GM21737 (cell line): ENCODE measurements around the gene TMEM212.
"Not testable (repeated sequence)": the region's sequence is repeated elsewhere in the genome, so short reads cannot be mapped to it uniquely, and the experiment has no call there.

Experiments used
- ATAC-seq: cut with Tn5 transposase; IDR thresholded peaks from one replicate; pipeline ENCODE4 v1.9.1; 2021; ENCODE audit warnings: mild to moderate bottlenecking, moderate library complexity; ENCODE audit not compliant: unreplicated experiment

The TMEM212 gene

DNA sequence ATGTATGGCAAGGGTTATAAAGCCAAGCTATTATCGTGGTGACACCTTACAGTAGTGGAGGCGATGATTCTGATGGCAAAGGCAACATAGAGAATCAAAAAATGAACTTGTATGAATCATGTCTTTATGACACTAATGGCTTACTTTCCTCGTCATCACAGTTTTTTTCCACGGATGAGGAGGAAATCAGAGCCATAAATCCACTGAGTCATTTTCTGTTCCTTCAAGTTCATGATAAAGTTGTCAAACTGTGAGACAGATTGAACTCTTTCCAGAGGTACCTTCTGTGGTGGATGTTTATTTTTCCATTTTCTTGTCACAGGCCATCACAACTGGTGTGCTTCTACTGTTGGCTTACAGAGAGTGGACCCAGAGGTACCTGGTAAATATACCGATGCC, 8.5 kb downstream of the TMEM212 start:
- no peak for ATAC-seq

GRCh38 chr3:171854649-171855305, 11.6 kb downstream of the TMEM212 start:
- ATAC-seq, result no peak

DNA sequence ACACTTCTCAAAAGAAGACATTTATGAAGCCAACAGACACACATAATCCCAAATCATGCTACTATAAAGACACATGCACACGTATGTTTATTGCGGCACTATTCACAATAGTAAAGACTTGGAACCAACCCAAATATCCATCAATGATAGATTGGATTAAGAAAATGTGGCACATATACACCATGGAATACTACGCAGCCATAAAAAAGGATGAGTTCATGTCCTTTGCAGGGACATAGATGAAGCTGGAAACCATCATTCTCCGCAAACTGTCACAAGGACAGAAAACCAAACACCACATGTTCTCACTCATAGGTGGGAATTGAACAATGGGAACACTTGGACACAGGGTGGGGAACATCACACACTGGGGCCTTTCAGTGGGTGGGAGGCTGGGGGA, 15.6 kb downstream of the TMEM212 start:
- not testable (repeated sequence) for ATAC-seq

GRCh38 chr3:171860830-171861535, 17.8 kb downstream of the TMEM212 start:
- ATAC-seq, result no peak

DNA sequence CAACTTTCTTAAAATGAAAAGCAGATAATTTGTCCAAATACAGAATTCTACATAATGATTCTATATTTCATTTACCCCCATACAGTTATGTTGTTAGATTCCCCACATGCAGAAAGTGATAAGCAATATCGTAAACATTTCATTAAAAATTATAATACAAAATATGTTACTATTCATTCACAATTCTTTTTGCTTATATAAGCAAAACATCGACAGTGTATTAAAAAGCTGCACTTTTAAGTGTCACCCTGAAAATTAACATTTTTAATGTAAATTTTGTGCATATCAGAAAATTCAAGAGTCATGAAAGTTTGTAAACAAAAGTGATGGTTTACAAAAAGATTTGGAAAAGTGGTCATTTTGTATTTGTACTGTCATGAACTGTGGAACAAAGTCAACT, 19.2 kb downstream of the TMEM212 start:
- no peak for ATAC-seq

DNA sequence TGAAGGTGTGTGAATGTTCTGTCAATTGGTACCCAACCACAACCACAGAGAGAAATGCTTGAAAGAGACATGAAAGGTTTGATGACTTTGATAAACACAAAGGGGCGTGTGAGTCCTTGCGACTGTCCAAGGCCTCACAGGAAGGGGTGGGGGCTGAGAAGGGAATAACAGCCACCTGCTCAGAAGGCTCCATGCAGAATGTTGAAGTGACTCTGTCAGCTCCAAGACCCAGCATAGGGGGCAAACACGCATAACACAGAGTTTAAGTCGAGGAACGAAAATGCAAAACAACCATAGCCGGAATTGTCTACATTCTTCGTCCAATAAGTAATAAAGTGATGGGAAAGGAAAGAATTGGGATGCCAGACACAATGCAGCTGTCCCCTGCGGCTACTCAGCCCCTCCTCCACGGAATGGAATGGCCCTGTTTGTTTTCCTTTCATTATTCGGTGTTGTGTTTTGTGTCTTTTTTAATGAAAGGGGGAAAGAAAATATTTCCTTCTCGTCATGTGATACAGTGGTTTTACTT, 19.9 kb downstream of the TMEM212 start:
- no peak for ATAC-seq

DNA sequence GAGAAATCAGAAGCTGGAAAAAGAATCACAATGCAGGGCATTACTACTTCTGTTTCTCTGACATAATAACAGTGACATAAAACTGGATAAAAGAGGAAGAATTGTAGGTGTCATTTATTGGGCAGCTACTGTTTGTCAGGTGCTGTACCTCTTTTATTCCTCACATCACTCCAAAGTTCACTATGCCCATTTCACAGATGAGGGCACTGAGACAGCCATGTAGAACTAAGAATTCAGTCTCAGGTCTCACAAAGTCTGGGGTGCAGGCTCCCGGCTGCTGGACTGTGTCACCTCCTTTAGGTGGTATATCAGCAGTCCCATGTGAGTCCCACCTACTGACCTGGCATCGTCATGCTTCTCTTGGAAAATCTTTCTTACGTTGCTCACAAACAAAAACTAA, 20.8 kb downstream of the TMEM212 start:
- ATAC-seq, result no peak

DNA sequence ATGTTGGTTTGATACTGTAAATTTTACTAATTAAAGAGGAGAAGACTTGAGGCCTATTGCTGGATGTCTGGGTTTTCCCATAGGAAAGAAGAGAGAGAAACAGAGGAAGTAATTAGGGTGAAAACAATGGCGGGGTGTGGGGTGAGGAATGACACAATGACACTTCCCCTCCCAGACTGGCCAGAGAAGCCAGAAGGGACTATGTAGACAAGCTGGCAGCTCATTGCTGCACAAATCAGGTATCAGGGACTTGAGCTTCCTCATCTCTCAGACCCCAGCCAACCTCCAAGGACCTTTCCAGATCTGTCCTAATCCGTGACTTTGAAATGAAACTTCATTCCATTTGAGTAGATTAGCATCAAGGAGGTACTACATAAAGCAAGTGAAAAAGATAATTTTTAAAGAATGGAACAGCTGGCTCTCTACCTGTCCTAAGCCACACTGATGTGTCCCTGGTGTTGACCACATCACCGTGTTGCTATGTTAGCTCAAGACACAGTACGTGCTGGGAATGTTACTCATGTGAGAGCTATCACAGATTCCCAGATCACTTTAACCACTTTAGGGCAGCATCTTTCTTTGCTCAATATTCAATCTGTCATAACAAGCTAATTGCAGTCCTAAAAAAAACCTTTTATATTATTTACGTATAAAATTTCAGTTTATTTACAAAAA, 22.2 kb downstream of the TMEM212 start:
- no peak for ATAC-seq

DNA sequence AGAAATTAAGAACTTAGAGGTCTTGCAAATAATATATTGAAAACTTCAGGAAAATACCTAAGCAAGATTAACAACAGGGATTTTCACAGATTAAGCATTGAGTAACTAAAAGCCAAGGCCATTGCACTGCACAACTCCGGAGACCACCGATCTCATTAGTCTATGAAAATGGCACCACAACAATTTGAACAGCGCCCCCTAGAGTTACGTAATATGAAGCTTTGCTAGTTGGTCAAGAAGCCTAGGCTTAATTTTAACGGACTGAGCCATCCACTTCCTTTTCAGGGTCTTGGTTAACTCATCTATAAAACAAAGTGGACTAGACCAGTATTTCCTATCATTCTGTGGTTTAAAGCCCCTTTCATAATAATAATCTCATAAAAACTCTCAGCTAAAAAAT, 24.8 kb downstream of the TMEM212 start:
- ATAC-seq, result no peak

GRCh38 chr3:171871392-171872274, 28.5 kb downstream of the TMEM212 start:
- no peak for ATAC-seq

- ATAC-seq, result no peak
These were observed 30.4 kb downstream of the TMEM212 start for GRCh38 chr3:171873580-171873979.

DNA sequence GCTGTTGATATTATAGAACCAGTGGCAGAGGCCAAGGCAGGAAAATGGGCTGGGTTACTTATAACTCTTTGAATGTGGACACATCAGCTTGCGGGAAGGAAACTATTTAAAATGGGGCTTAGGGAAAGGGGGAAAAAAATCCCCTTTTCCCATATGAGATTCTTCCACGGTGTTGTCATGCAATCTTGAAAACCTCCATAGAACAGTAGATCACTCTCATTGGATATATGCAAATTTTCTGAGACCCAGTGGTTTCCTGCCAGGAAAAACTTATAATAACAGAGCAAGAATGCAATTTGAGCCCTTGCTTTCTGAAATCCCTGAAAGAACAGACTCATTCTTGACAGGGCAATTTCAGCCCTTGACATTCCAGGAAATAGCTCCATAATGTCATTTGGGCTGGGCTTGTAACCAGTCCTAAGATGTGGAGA, 31.1 kb downstream of the TMEM212 start:
- ATAC-seq, result no peak

GRCh38 chr3:171874879-171875278, 31.7 kb downstream of the TMEM212 start:
- no peak for ATAC-seq

DNA sequence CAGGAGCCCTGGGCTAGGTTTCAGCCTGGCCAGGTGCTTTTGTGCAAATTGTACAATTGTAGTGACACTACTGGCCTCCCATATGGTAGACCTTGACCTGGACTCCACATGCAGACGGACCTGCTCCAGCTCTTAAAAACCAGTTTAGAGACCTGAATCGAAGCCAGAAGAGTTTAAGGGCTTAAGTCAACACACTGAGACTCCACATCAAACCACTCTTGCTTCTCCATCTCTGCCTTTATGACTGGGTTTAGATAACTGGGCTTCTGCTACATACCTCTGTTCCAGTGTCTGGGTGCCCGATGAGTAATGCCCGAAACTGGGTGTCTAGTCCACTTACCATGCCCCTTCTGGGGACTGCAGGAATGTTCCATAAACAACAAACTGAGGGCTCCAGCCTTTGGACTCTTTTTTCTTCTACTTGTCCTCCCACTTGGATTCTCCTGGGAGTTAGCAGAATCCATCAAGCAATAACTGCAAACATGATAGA, 32.8 kb downstream of the TMEM212 start:
- no peak for ATAC-seq

GRCh38 chr3:171876680-171877147, 33.6 kb downstream of the TMEM212 start:
- no peak for ATAC-seq

DNA sequence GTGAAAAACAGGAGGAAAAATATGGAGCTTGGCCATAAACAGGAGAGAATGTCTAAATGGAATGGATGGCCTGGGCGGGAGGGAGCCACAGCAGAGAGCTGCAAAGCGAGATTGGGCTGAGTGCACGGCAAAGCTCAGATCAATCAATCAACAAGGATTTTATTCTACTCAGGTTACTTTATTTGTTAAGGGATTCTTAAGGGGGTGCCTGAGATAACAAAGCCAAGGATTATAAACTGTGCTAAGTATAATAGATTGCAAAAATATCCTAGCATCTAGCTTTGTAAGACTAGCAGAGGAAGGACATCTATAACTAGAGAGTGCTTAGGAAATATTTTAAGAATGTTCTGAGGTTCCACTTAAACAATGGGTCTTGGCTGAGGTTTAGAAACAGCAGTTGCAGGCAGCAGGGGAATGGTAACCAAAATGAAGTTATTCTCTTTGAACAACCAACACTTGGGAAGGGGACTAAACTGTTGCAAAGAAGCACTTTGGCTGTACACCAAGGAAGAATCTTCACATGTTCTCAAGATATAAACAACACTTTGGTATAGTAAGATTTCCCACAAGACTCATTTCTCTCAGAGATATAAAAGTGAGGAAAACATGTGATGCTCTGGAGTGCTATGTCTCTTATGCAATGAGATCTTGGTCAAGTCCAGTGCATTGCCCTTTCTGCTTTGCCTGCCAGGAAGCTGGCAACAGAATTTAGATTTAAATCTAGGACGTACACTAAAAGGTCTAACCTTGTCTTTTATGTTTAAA, 35.5 kb downstream of the TMEM212 start:
- no peak for ATAC-seq

- ATAC-seq, result no peak
These were observed 36.3 kb downstream of the TMEM212 start for GRCh38 chr3:171879472-171879871.

GRCh38 chr3:171880101-171880870, 37.1 kb downstream of the TMEM212 start:
- no peak for ATAC-seq

DNA sequence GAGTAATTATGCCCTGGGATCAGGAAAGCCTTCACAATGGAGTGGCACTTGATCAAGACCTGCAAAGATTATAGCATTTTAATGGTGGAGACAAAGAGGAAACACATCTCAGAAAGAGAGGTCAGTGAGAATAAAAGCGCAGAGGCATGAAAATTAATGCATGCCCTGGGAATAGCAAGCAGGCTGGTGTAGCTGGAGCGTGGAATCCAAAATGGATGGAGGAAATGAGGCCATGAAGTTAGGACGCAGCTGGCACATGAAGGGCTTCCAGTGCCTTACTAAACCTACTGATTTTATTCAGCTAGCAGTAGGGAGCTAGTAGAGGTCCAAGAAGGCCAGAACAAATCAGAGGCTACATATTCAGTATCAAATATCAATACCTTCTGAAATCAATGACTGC, 38.1 kb downstream of the TMEM212 start:
- no peak for ATAC-seq
